ENCODE data around the gene ZBTB18.
"Not testable (repeated sequence)": the region's sequence is repeated elsewhere in the genome, so short reads cannot be mapped to it uniquely, and the experiment has no call there.

The ZBTB18 gene

DNA sequence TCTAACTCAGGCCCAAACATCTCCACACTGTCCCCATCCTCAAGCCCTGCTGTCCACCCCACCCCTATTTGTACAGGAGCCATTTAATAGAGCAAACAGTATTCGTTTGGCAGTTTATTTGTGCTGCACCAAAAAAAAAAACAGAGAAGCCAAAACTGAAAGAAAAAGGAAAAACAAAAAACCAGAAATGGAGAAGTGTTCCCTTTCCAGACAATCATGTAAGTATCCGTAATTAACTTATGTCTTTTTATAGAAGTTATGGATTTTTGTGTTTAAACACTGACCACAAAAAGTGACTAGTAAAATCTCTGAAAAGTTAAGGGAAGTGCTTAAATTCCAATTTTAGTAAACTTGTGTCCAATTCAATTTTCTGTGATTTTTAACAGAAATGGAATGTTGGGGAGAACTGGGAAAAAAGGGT, 40.4 kb upstream of the ZBTB18 start:
- no peak for DNase-seq (ENCODE audit: low spot score)
- in situ Hi-C loops (cut with MboI; ENCODE audit: low pct_unique_long_range_greater_than_20kb, low sequenced_read_pairs, unreplicated experiment) = no loop called here
- TF ChIP-seq, protein P1, sequence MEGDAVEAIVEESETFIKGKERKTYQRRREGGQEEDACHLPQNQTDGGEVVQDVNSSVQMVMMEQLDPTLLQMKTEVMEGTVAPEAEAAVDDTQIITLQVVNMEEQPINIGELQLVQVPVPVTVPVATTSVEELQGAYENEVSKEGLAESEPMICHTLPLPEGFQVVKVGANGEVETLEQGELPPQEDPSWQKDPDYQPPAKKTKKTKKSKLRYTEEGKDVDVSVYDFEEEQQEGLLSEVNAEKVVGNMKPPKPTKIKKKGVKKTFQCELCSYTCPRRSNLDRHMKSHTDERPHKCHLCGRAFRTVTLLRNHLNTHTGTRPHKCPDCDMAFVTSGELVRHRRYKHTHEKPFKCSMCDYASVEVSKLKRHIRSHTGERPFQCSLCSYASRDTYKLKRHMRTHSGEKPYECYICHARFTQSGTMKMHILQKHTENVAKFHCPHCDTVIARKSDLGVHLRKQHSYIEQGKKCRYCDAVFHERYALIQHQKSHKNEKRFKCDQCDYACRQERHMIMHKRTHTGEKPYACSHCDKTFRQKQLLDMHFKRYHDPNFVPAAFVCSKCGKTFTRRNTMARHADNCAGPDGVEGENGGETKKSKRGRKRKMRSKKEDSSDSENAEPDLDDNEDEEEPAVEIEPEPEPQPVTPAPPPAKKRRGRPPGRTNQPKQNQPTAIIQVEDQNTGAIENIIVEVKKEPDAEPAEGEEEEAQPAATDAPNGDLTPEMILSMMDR (IDR thresholded peaks at IDR 0.05; ENCODE audit: extremely low read depth, insufficient read depth, missing control alignments) = no peak

DNA sequence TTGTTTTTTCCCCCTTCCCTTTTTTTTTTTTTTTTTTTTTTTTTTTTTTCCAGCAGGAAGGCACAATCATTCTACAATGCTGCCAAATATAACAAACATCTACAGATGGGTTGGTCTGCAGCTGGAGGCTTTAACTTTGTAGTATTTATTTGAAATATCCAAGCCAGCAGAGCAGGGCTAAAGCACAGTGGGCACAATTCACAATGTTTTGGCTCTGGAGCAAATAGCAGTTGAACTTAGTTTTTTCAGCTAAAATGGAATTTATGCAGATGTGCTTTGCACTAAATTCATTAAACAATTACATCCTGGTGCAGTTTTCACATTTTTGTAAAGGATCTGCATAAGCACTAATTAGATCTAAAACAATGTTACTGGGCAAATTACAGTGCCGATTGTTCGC, 39.8 kb upstream of the ZBTB18 start:
- TF ChIP-seq, protein P1 (IDR thresholded peaks at IDR 0.05; ENCODE audit: extremely low read depth, insufficient read depth, missing control alignments) = no peak
- in situ Hi-C loops (cut with MboI; ENCODE audit: low pct_unique_long_range_greater_than_20kb, low sequenced_read_pairs, unreplicated experiment) = no loop called here
- DNase-seq (ENCODE audit: low spot score) = no peak

DNA sequence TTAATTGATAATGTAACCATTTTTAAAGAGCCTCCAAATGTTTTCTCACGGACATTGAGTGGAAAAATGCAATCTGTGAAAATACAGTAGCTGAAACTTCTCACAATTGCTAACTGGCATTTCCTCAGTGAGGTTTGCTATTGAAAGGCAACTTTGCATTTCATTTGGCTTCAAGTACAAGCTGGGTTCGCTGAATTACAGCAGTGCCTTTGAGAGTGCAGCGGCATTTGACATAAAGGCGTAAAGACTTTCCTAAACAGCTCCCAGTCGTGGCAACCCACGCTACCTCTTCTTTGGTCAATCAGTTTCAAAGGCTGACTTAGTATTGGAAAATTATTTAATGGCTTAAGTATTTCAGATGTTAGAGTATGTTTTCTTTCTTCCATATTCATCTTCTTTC, 39.3 kb upstream of the ZBTB18 start:
- in situ Hi-C loops (cut with MboI; ENCODE audit: low pct_unique_long_range_greater_than_20kb, low sequenced_read_pairs, unreplicated experiment) = no loop called here
- TF ChIP-seq, protein P1 (IDR thresholded peaks at IDR 0.05; ENCODE audit: extremely low read depth, insufficient read depth, missing control alignments) = no peak
- DNase-seq (ENCODE audit: low spot score) = no peak

DNA sequence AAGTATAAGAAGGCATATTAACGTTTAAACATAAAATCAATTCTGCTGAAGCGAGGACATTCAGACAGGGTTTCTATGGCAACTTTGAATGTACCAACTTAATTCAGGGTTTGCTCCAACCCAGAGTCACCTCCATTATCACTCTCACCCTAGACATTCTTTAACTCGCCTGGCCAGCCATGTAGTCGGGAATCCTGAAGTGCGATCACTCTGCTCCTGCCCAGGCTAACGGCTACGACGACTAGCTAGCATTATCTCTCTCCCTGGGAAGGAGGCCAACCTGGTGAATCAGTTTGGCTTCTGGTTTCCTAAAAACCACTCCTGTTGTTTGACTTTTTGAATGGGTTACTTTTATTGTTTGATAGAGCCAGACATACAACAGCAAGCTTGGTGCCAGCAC, 38.9 kb upstream of the ZBTB18 start:
- no peak for DNase-seq (ENCODE audit: low spot score)
- in situ Hi-C loops (cut with MboI; ENCODE audit: low pct_unique_long_range_greater_than_20kb, low sequenced_read_pairs, unreplicated experiment) = no loop called here
- TF ChIP-seq, protein P1 (IDR thresholded peaks at IDR 0.05; ENCODE audit: extremely low read depth, insufficient read depth, missing control alignments) = no peak

DNA sequence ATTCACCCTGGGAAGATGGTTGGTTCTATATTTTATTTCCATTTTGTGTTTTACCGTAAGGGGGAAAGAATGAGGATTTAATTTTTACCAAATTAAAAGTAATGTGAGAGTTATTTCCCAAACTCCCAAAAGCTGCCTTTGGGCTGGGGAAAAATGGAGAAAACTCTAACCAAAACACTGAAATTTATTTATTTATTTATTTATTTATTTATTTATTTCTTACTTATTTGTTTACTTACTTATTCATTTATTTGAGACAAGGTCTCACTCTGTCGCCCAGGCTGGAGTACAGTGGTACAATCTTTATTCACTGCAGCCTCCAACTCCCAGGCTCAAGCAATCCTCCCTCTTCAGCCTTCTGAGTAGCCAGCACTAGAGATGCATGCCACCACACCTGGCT, 38.0 kb upstream of the ZBTB18 start:
- in situ Hi-C loops (cut with MboI; ENCODE audit: low pct_unique_long_range_greater_than_20kb, low sequenced_read_pairs, unreplicated experiment) = no loop called here
- TF ChIP-seq, protein P1 (IDR thresholded peaks at IDR 0.05; ENCODE audit: extremely low read depth, insufficient read depth, missing control alignments) = no peak
- no peak for DNase-seq (ENCODE audit: low spot score)

DNA sequence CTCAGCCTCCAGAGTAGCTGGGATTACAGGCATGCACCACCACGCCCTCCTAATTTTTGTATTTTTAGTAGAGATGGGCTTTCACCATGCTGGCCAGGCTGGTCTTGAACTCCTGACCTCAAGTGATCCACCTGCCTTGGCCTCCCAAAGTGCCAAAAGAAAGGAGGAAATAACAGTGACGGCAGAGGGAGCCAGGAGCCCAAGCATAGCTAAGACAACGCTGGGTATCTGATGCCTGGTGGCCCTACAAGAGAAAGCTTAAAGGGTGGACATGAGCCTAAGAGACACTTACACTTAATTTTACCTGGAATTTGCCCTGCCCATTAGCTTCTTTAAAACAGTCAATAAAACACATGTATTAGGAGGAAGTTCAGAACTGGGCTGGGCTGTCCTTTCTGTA, 36.2 kb upstream of the ZBTB18 start:
- DNase-seq (ENCODE audit: low spot score); in situ Hi-C loops (cut with MboI; ENCODE audit: low pct_unique_long_range_greater_than_20kb, low sequenced_read_pairs, unreplicated experiment): not testable (repeated sequence)

DNA sequence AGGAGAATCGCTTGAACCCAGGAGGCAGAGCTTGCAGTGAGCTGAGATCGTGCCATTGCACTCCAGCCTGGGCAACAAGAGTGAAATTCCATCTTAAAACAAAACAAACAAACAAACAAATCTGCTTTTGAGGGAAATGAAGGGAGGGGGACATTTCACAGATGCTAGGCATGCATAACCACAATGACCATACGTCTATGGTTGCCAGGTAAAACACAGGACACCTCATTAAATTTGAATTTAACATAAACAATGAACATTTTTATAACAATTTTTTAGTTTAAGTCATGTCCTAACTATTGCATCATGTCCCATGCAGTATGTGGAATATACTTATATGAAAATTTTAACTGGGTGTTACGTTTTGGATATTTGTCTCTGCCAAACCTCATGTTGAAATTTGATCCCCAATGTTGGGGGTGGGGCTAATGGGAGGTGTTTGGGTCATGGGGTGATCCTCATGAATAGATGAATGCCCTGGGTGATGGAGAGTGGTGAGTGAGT, 31.0 kb upstream of the ZBTB18 start:
- TF ChIP-seq, protein P1 (IDR thresholded peaks at IDR 0.05; ENCODE audit: extremely low read depth, insufficient read depth, missing control alignments) = no peak
- no peak for DNase-seq (ENCODE audit: low spot score)
- in situ Hi-C loops (cut with MboI; ENCODE audit: low pct_unique_long_range_greater_than_20kb, low sequenced_read_pairs, unreplicated experiment) = no loop called here
